ENCODE measurements around the gene SPEN. TPM values are rescaled to one million over a fixed set of nuclear protein-coding genes. Genes with fewer than 3 reads are reported as not detected.

The SPEN gene
- total RNA-seq, 2 experiments from 2014 or later, result 73.5 to 76.7 TPM

GRCh38 chr1:15852036-15852827, 4.7 kb downstream of the SPEN start:
- Histone ChIP-seq H3K27me3 (ENCODE audit: control insufficient read depth in 1 of 2, insufficient read depth in 2 of 2, low read length in 2 of 2) (no peaks in the 10 kb centered on the region), H3K9me3 (ENCODE audit: control insufficient read depth in 1 of 2, insufficient read depth in 1 of 2, low read length in 2 of 2) (no peaks in the 10 kb centered on the region), H3K36me3 (ENCODE audit: insufficient read depth, low read length) (no peaks in the 10 kb centered on the region), H3K27ac (ENCODE audit: low read depth in 1 of 2, low read length in 2 of 2) (no peak overlapping the region), H3K4me3 (ENCODE audit: low read length) (no peak overlapping the region), H3K4me1 (ENCODE audit: insufficient read depth, low read length) (peaks cover 28% of the 10 kb centered on the region)
- Mint-ChIP-seq H3K27ac (peak overlapping the region; percentile 29), H3K4me1 (ENCODE audit: low read depth) (peaks cover 53% of the 10 kb centered on the region), H3K4me3 (no peak overlapping the region), H3K9me3 (no peaks in the 10 kb centered on the region), H3K36me3 (ENCODE audit: low read depth) (peaks cover 18% of the 10 kb centered on the region), H3K27me3 (no peaks in the 10 kb centered on the region)
- CTCF ChIA-PET, result interaction anchor here (2.2 to 5.4 kb wide), 2 partner anchors 18 to 36 kb away, joined by 11 to 32 read pairs; no protein-coding TSS in a partner anchor
- ATAC-seq (ENCODE audit: poor library complexity), result no peak
- intact Hi-C loops (cut with DNase I, micrococcal nuclease), result loop anchor here in 1 of 2 experiments (5.0 to 10.0 kb wide), 3 partner anchors 35 to 125 kb away; partner anchors contain the start of gene ZBTB17
- POLR2A ChIA-PET, result interaction anchor here (10.4 kb wide), 1 partner anchor 16 kb away, joined by 518 read pairs; no protein-coding TSS in a partner anchor
- TF ChIP-seq CTCF (IDR thresholded peaks at IDR 0.05), result no peak
- no peak for DNase-seq

- ATAC-seq (ENCODE audit: poor library complexity), result no peak
- ChIA-PET POLR2A (no interaction called here), CTCF (no interaction called here)
- H3K27me3 ChIP-seq (ENCODE audit: control insufficient read depth in 1 of 2, insufficient read depth in 2 of 2, low read length in 2 of 2), result no peaks in the 10 kb centered on the region
- no peak overlapping the region for H3K4me3 ChIP-seq (ENCODE audit: low read length)
- H3K36me3 ChIP-seq (ENCODE audit: insufficient read depth, low read length), result no peaks in the 10 kb centered on the region
- DNase-seq, result no peak
- H3K4me1 ChIP-seq (ENCODE audit: insufficient read depth, low read length), result peaks cover 33% of the 10 kb centered on the region
- intact Hi-C loops (cut with DNase I, micrococcal nuclease), result loop anchor here in 1 of 2 experiments (5.0 to 10.0 kb wide), 3 partner anchors 36 to 124 kb away; partner anchors contain the start of gene ZBTB17
- no peak for TF ChIP-seq CTCF (IDR thresholded peaks at IDR 0.05)
- Mint-ChIP-seq H3K27me3 (no peaks in the 10 kb centered on the region), H3K27ac (no peak overlapping the region), H3K9me3 (no peaks in the 10 kb centered on the region), H3K4me3 (peak overlapping the region; percentile 48), H3K4me1 (ENCODE audit: low read depth) (peaks cover 56% of the 10 kb centered on the region), H3K36me3 (ENCODE audit: low read depth) (peaks cover 17% of the 10 kb centered on the region)
- H3K27ac ChIP-seq (ENCODE audit: low read depth in 1 of 2, low read length in 2 of 2), result no peak overlapping the region
- no peaks in the 10 kb centered on the region for H3K9me3 ChIP-seq (ENCODE audit: control insufficient read depth in 1 of 2, insufficient read depth in 1 of 2, low read length in 2 of 2)
Measured at GRCh38 chr1:15852828-15853302, 5.4 kb downstream of the SPEN start.

- H3K27ac Mint-ChIP-seq, result no peak overlapping the region
- no peaks in the 10 kb centered on the region for H3K9me3 ChIP-seq (ENCODE audit: control insufficient read depth in 1 of 2, insufficient read depth in 1 of 2, low read length in 2 of 2)
- H3K36me3 Mint-ChIP-seq (ENCODE audit: low read depth), result no peaks in the 10 kb centered on the region
- no peaks in the 10 kb centered on the region for H3K27me3 ChIP-seq (ENCODE audit: control insufficient read depth in 1 of 2, insufficient read depth in 2 of 2, low read length in 2 of 2)
- TF ChIP-seq CTCF (IDR thresholded peaks at IDR 0.05), result no peak
- no peaks in the 10 kb centered on the region for H3K36me3 ChIP-seq (ENCODE audit: insufficient read depth, low read length)
- POLR2A ChIA-PET, result interaction anchor here (2.6 kb wide), 1 partner anchor 9 kb away, joined by 9 read pairs; the partner anchor contains the start of gene SPEN
- peaks cover 38% of the 10 kb centered on the region for H3K4me1 Mint-ChIP-seq (ENCODE audit: low read depth)
- no peaks in the 10 kb centered on the region for H3K27me3 Mint-ChIP-seq
- DNase-seq, result no peak
- no peak overlapping the region for H3K4me3 Mint-ChIP-seq
- intact Hi-C loops (cut with DNase I, micrococcal nuclease), result loop anchor here in 1 of 2 experiments (10.0 kb wide), 1 partner anchor 48 kb away; no protein-coding TSS in a partner anchor
- ATAC-seq (ENCODE audit: poor library complexity), result no peak
- H3K9me3 Mint-ChIP-seq, result no peaks in the 10 kb centered on the region
- CTCF ChIA-PET, result no interaction called here
- H3K4me3 ChIP-seq (ENCODE audit: low read length), result no peak overlapping the region
- H3K4me1 ChIP-seq (ENCODE audit: insufficient read depth, low read length), result peaks cover 27% of the 10 kb centered on the region
- no peak overlapping the region for H3K27ac ChIP-seq (ENCODE audit: low read depth in 1 of 2, low read length in 2 of 2)
Measured at GRCh38 chr1:15856888-15857287, 9.4 kb downstream of the SPEN start.
